HepG2 (cell line): ENCODE data around the gene PRSS50. TPM values are rescaled to one million over a fixed set of nuclear protein-coding genes. Genes with fewer than 3 reads are reported as not detected.
A peak's percentile ranks its signal among the peaks of the same experiment; 100 is the strongest.

Experiments used
- ATAC-seq: fragments of 200-7000 bp; cut with Tn5 transposase; 3 replicates; pipeline ENCODE4 v1.9.1; 2020; ENCODE audit warnings: mild to moderate bottlenecking, moderate library complexity
- Bru-seq: library from RNA; stranded (reverse); fragments of 400-500 nt; gene quantifications from one replicate; lab custom pipeline; 2021; lab: Mats Ljungman, UMichigan
- BruChase-seq, 2 experiments: library from RNA; stranded (reverse); fragments of 400-500 nt; gene quantifications; one replicate each; lab custom pipeline; 2021; lab: Mats Ljungman, UMichigan
- BruUV-seq: library from RNA; stranded (reverse); fragments of 400-500 nt; replicated peaks from 2 replicates; lab custom pipeline; 2021; lab: Mats Ljungman, UMichigan
- CTCF ChIA-PET: fragments of 300-600 bp; formaldehyde crosslinking; extraction: SDS; loops from one replicate; lab custom pipeline; 2021; ENCODE audit warnings: low total read pairs, inconsistent platforms, low intra/inter-chr PET ratio; lab: Yijun Ruan, JAX
- POLR2A ChIA-PET: fragments of 350-600 bp; sonication (Branson Sonifier 250); formaldehyde crosslinking; loops from one replicate; lab custom pipeline; 2020; ENCODE audit warnings: antibody characterized with exemption, inconsistent platforms; lab: Yijun Ruan, JAX
- DNase-seq: peaks from one replicate; pipeline ENCODE4 v3.0.0-alpha.2; 2015; ENCODE audit warnings: low spot score
- FAIRE-seq: peaks from 3 replicates; lab custom pipeline; 2011; peaks lifted over from hg19 to GRCh38; lab: Jason Lieb, UNC
- H2AFZ ChIP-seq: one replicate; pipeline ENCODE4 v1.6.1; 2011; ENCODE audit warnings: low read length, inconsistent platforms
- H3K27ac ChIP-seq: fragments of 300-600 bp; 3 replicates; pipeline ENCODE4 v1.8.0; 2011; ENCODE audit warnings: mixed run types, mild to moderate bottlenecking, mixed read lengths, low read length, inconsistent platforms; ENCODE audit not compliant: insufficient read depth; ENCODE audit errors: extremely low read length
- H3K27me3 ChIP-seq, 2 experiments: fragments of 200-600 bp in 1 of 2; 2 replicates in 1 of 2; 3 replicates in 1 of 2; pipeline versions ENCODE4 v1.6.0 to v1.8.0; 2011; ENCODE audit warnings: low read length in 2 of 2, mild to moderate bottlenecking in 2 of 2, moderate library complexity in 2 of 2, inconsistent platforms in 1 of 2; ENCODE audit not compliant: insufficient read depth in 2 of 2, control insufficient read depth in 1 of 2
- H3K36me3 ChIP-seq, 2 experiments: fragments of 200-600 bp in 1 of 2; replicated peaks in 1 of 2; 2 replicates in 1 of 2; 3 replicates in 1 of 2; pipeline versions ENCODE4 v1.5.1 to v1.8.0; 2011; ENCODE audit warnings: low read length in 2 of 2, inconsistent platforms in 1 of 2; ENCODE audit not compliant: insufficient read depth in 2 of 2, control insufficient read depth in 1 of 2
- H3K4me1 ChIP-seq: 2 replicates; pipeline ENCODE4 v1.5.1; 2012; ENCODE audit warnings: low read length, inconsistent platforms; ENCODE audit not compliant: insufficient read depth
- H3K4me2 ChIP-seq: 2 replicates; pipeline ENCODE4 v1.6.0; 2011; ENCODE audit warnings: low read depth, low read length, inconsistent platforms
- H3K4me3 ChIP-seq, 3 experiments: fragments of 200-600 bp in 1 of 3; sonication (generic), shearing (Covaris generic) in 1 of 3; replicated peaks in 1 of 3; 2 replicates each; pipeline ENCODE4 v1.5.1; 2011 to 2016; ENCODE audit warnings: low read length in 3 of 3, inconsistent platforms in 2 of 3, low read depth in 2 of 3, mild to moderate bottlenecking in 2 of 3, control low read depth in 1 of 3, mixed read lengths in 1 of 3; ENCODE audit not compliant: insufficient read depth in 1 of 3
- H3K79me2 ChIP-seq: one replicate; pipeline ENCODE4 v1.6.1; 2011; ENCODE audit warnings: low read length, inconsistent platforms; ENCODE audit not compliant: insufficient read depth
- H3K9ac ChIP-seq: 2 replicates; pipeline ENCODE4 v1.6.0; 2011; ENCODE audit warnings: mild to moderate bottlenecking, low read depth, low read length, inconsistent platforms; ENCODE audit not compliant: insufficient read depth
- H3K9me3 ChIP-seq: 2 replicates; pipeline ENCODE4 v1.5.1; 2012; ENCODE audit warnings: mild to moderate bottlenecking, low read length
- H4K20me1 ChIP-seq: 2 replicates; pipeline ENCODE4 v1.6.0; 2011; ENCODE audit warnings: inconsistent platforms, mild to moderate bottlenecking, low read length, moderate library complexity; ENCODE audit not compliant: insufficient read depth
- CTCF ChIP-seq: sonication (generic); formaldehyde crosslinking; IDR thresholded peaks from 2 replicates; pipeline ENCODE4 v1.5.0; 2020; ENCODE audit warnings: mild to moderate bottlenecking, missing genetic modification reagents, moderate library complexity
- HNRNPLL ChIP-seq: fragments of 200-400 bp; formaldehyde crosslinking; IDR thresholded peaks from 2 replicates; pipeline ENCODE4 v1.6.1; 2017; ENCODE audit warnings: mild to moderate bottlenecking, low read depth, low read length; ENCODE audit not compliant: poor library complexity, severe bottlenecking
- SIX4 ChIP-seq: sonication (generic); formaldehyde crosslinking; IDR thresholded peaks from 2 replicates; pipeline ENCODE4 v1.4.0; 2020; ENCODE audit warnings: missing genetic modification reagents
- ZBTB33 ChIP-seq: sonication (generic); formaldehyde crosslinking; IDR thresholded peaks from 2 replicates; pipeline ENCODE4 v1.4.0; 2020; ENCODE audit warnings: missing genetic modification reagents
- ZNF543 ChIP-seq: sonication (generic); formaldehyde crosslinking; IDR thresholded peaks from 2 replicates; pipeline ENCODE4 v1.4.0; 2020; ENCODE audit warnings: mild to moderate bottlenecking, missing genetic modification reagents
- WGBS: methylation state at CpG from one replicate; pipeline ENCODE4 v1.1.6; 2017; ENCODE audit warnings: low lambda C conversion rate; 5-methylcytosine and 5-hydroxymethylcytosine counted together
- in situ Hi-C: cut with HindIII; loops from 2 replicates; pipeline ENCODE4 v1.10.0; 2017; ENCODE audit warnings: low pct_unique_long_range_greater_than_20kb; ENCODE audit not compliant: extremely low pct_ligation_motif_present
- intact Hi-C: fragments of 100-400 bp; cut with micrococcal nuclease; formaldehyde crosslinking; loops from one replicate; pipeline ENCODE4 v1.10.0; 2022; ENCODE audit not compliant: unreplicated experiment
- long read RNA-seq, 2 experiments: library from RNA in 1 of 2; library from polyadenylated mRNA in 1 of 2; stranded (forward) in 1 of 2; unstranded in 1 of 2; transcript quantifications; one replicate each; pipeline ENCODE4 v2.0.0, GENCODE V29; 2019 to 2022
- polyA minus RNA-seq, 3 experiments: library from RNA; depleted of rRNA, polyadenylated mRNA; stranded (reverse); fragments of >200 nt; gene quantifications; 2 replicates each; pipeline ENCODE4 v1.2.3, GENCODE V29; 2011; ENCODE audit warnings: low replicate concordance in 1 of 3
- polyA plus RNA-seq, 8 experiments: library from polyadenylated mRNA; depleted of rRNA in 3 of 8; stranded (reverse) in 7 of 8; unstranded in 1 of 8; fragments of >200 nt; fragmentation: Illumina TruSeq in 4 of 8; extraction: Trizol in 4 of 8; gene quantifications; 2 replicates each; pipeline versions ENCODE4 v1.2.1 to v1.2.3, GENCODE V29; 2011 to 2016; ENCODE audit warnings: low read depth in 4 of 8, missing spikeins in 1 of 8, mixed read lengths in 1 of 8; ENCODE audit not compliant: insufficient read depth in 1 of 8
- total RNA-seq, 5 experiments: library from RNA; depleted of rRNA; stranded (reverse); fragments of >200 nt; fragmentation: Illumina TruSeq; extraction: Trizol; gene quantifications; 2 replicates each; pipeline ENCODE4 v1.2.3, GENCODE V29; 2016; ENCODE audit warnings: low read depth in 1 of 5

The PRSS50 gene, protein sequence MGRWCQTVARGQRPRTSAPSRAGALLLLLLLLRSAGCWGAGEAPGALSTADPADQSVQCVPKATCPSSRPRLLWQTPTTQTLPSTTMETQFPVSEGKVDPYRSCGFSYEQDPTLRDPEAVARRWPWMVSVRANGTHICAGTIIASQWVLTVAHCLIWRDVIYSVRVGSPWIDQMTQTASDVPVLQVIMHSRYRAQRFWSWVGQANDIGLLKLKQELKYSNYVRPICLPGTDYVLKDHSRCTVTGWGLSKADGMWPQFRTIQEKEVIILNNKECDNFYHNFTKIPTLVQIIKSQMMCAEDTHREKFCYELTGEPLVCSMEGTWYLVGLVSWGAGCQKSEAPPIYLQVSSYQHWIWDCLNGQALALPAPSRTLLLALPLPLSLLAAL
- total RNA-seq (2016; rRNA removed; fragmentation: Illumina TruSeq; extraction: Trizol): not detected in 2 replicates
- not detected in 2 replicates for total RNA-seq (2016; cell fraction: cytosol; rRNA removed; fragmentation: Illumina TruSeq; extraction: Trizol; ENCODE audit: low read depth)
- total RNA-seq (2016; cell fraction: insoluble cytoplasmic fraction; rRNA removed; fragmentation: Illumina TruSeq; extraction: Trizol): not detected in 2 replicates
- total RNA-seq (2016; cell fraction: membrane; rRNA removed; fragmentation: Illumina TruSeq; extraction: Trizol): not detected in 2 replicates
- not detected in 2 replicates for total RNA-seq (2016; cell fraction: nucleus; rRNA removed; fragmentation: Illumina TruSeq; extraction: Trizol)
- not detected in 2 replicates for polyA plus RNA-seq (2011; rRNA removed)
- not detected in 2 replicates for polyA plus RNA-seq (2011; cell fraction: cytosol; rRNA removed)
- not detected in 2 replicates for polyA plus RNA-seq (2011; cell fraction: nucleus; rRNA removed)
- polyA plus RNA-seq (2012): not detected in 2 replicates
- polyA plus RNA-seq (2016; cell fraction: cytosol; fragmentation: Illumina TruSeq; extraction: Trizol; ENCODE audit: low read depth): not detected in 2 replicates
- not detected in 2 replicates for polyA plus RNA-seq (2016; cell fraction: insoluble cytoplasmic fraction; fragmentation: Illumina TruSeq; extraction: Trizol; ENCODE audit: low read depth)
- not detected in 2 replicates for polyA plus RNA-seq (2016; cell fraction: membrane; fragmentation: Illumina TruSeq; extraction: Trizol; ENCODE audit: low read depth)
- polyA plus RNA-seq (2016; cell fraction: nucleus; fragmentation: Illumina TruSeq; extraction: Trizol; ENCODE audit: insufficient read depth, low read depth): not detected in 2 replicates
- not detected in 2 replicates for polyA minus RNA-seq (2011; rRNA and poly(A)+ RNA removed; ENCODE audit: low replicate concordance)
- not detected in 2 replicates for polyA minus RNA-seq (2011; cell fraction: cytosol; rRNA and poly(A)+ RNA removed)
- not detected in 2 replicates for polyA minus RNA-seq (2011; cell fraction: nucleus; rRNA and poly(A)+ RNA removed)
- Bru-seq, nascent RNA: not detected
- not detected for BruChase-seq, experiment 1, labeled RNA remaining after a 6-hour chase
- not detected for BruChase-seq, experiment 2, labeled RNA remaining after a 2-hour chase
- long read RNA-seq, experiment 1: 0 reads
- long read RNA-seq, experiment 2: 0 reads

GRCh38 chr3:46717447-46718231, at the start of gene PRSS50:
PRSS50 (minus strand) TSS chr3:46717869; CDS start chr3:46717824, 45 bp downstream.
- Histone ChIP-seq H2AFZ (no peak within 1 kb of the TSS), H3K9me3 (no peaks in the 10 kb centered on the region), H3K27ac (no peak within 1 kb of the TSS), H3K4me3 (no peak within 1 kb of the TSS), H3K4me1 (no peaks in the 10 kb centered on the region), H3K4me2 (no peak within 1 kb of the TSS), H3K36me3 (no peaks in the 10 kb centered on the region), H4K20me1 (no peaks in the 10 kb centered on the region), H3K9ac (no peak within 1 kb of the TSS), H3K79me2 (no peaks in the 10 kb centered on the region), H3K27me3 (peaks cover 4% of the 10 kb centered on the region in 2 experiments; a peak in 3 of 5 replicates)
- ATAC-seq (peak; percentile 70), DNase-seq (no peak), FAIRE-seq (no peak)
- in situ Hi-C loops: no loop called here
- intact Hi-C loops: no loop called here
- BruUV-seq: no TSS peak
- CTCF ChIA-PET: no interaction called here
- 61% methylated on average over 24 of the region's 61 CpGs for WGBS
- POLR2A ChIA-PET: no interaction called here
- TF ChIP-seq ZBTB33 (CRISPR knock-in tag) (peak; percentile 83), HNRNPLL (peak; percentile 12), ZNF543 (CRISPR knock-in tag) (no peak), SIX4 (no peak), CTCF (peak; percentile 36; the same call in 1 of the 2 replicates)
